Stimulated activated CD8-positive, alpha-beta memory T cell treated with anti-CD3 and anti-CD28 coated beads, Interleukin-7, amount 100 ng/mL, for 4 hours (primary cell): Measurements from ENCODE around the gene CAPZB.

ENCODE experiments used
- DNase-seq, 2 donors: peaks; one replicate each; pipeline ENCODE4 v3.0.0-alpha.2; 2020; ENCODE audit warnings: low read depth in 2 of 2

Gene CAPZB

GRCh38 chr1:19405761-19406487, 79.4 kb downstream of the CAPZB start:
- DNase-seq: no peak

- DNase-seq: no peak
Observed at GRCh38 chr1:19405195-19405760, 80.1 kb downstream of the CAPZB start.

- DNase-seq: no peak
Observed at GRCh38 chr1:19404748-19405147, 80.6 kb downstream of the CAPZB start.

- DNase-seq: no peak
Observed at GRCh38 chr1:19403256-19403655, 82.1 kb downstream of the CAPZB start.

- DNase-seq: no peak
Observed at GRCh38 chr1:19402031-19402813, 83.1 kb downstream of the CAPZB start.

- no peak for DNase-seq
Observed at GRCh38 chr1:19401535-19401889, 83.8 kb downstream of the CAPZB start.

GRCh38 chr1:19400875-19401534, 84.3 kb downstream of the CAPZB start:
- DNase-seq: no peak

GRCh38 chr1:19400192-19400611, 85.1 kb downstream of the CAPZB start:
- DNase-seq: no peak

GRCh38 chr1:19398309-19398760, 87.0 kb downstream of the CAPZB start:
- DNase-seq: no peak

- DNase-seq: no peak
Observed at GRCh38 chr1:19397217-19397945, 88.0 kb downstream of the CAPZB start.

GRCh38 chr1:19396280-19396679, 89.1 kb downstream of the CAPZB start:
- no peak for DNase-seq

- no peak for DNase-seq
Observed at GRCh38 chr1:19395678-19396192, 89.6 kb downstream of the CAPZB start.

- no peak for DNase-seq
Observed at GRCh38 chr1:19393046-19393445, 92.3 kb downstream of the CAPZB start.

GRCh38 chr1:19392221-19392620, 93.1 kb downstream of the CAPZB start:
- DNase-seq: no peak

- DNase-seq: no peak
Observed at GRCh38 chr1:19391596-19391981, 93.8 kb downstream of the CAPZB start.

- peak; percentile 33 to 36 for DNase-seq
Observed at GRCh38 chr1:19390901-19391595, 94.3 kb downstream of the CAPZB start.

- no peak for DNase-seq
Observed at GRCh38 chr1:19390166-19390850, 95.0 kb downstream of the CAPZB start.

GRCh38 chr1:19388980-19389379, 96.4 kb downstream of the CAPZB start:
- no peak for DNase-seq

GRCh38 chr1:19387045-19387467, 98.3 kb downstream of the CAPZB start:
- no peak for DNase-seq
